Heart left ventricle (tissue), 13 donors: ENCODE results near the gene SLC25A21.

ENCODE experiments used
- CTCF ChIP-seq, 12 donors: fragments of 200-600 bp; sonication (generic) in 4 of 12; IDR thresholded peaks; one replicate each; pipeline versions ENCODE4 v1.5.0 to v1.8.0; 2018 to 2022; ENCODE audit warnings: antibody characterized with exemption in 12 of 12, mild to moderate bottlenecking in 5 of 12
- POLR2A ChIP-seq, 2 donors: fragments of 450-650 bp; IDR thresholded peaks; one replicate each; pipeline ENCODE4 v1.6.1; 2017; ENCODE audit warnings: antibody characterized with exemption in 2 of 2, mild to moderate bottlenecking in 2 of 2, moderate library complexity in 2 of 2
- donor health status: ischemic (EF 13 %, LVEDD 7.1; RV severe dilation, severe dysfunction).
- donor health status: DM: no; HTN: yes; CAD: no.
- donor health status: DM: no; HTN: no; CAD: no.
- donor health status: ischemic (EF 25% LVEDD 6.9; RV normal size, moderate dysfunction).
- donor health status: ischemic (EF 25% LVEDD 5.7; RV mildly dilated, moderate dysfunction).
- donor health status: ischemic (EF 35%, LVEDD 5.7; RV mildly dilated, moderate dysfunction).
- donor health status: nonischemic (EF 11% LVEDD 7.7; RV severe dilation, severe dysfunction).
- donor health status: DM: yes; HTN: yes; CAD: no.
- donor health status: PGD.
- donor health status: ischemic (EF 29% LVEDD 5.4; RV normal size, mild dysfunction).
- donor health status: nonischemic (EF 23%, LVEDD 6.1; RV moderate dilation, normal function).

GRCh38 chr14:37054144-37054543 lies 118.3 kb downstream of the SLC25A21 start:
- TF ChIP-seq CTCF (IDR thresholded peaks at IDR 0.05) (no peak), POLR2A (IDR thresholded peaks at IDR 0.05) (no peak)
